Adrenal gland (tissue), 5 donors: ENCODE results near the gene SHISA5.

Experiments used
- POLR2A ChIP-seq, 2 donors: fragments of 450-650 bp; IDR thresholded peaks; one replicate each; pipeline ENCODE4 v1.6.1; 2017; ENCODE audit warnings: antibody characterized with exemption in 2 of 2, mild to moderate bottlenecking in 2 of 2, moderate library complexity in 1 of 2
- TF ChIP-seq, protein P1 (sequence below), 6 experiments: fragments of 450-650 bp in 4 of 6; fragments of 200-600 bp in 2 of 6; sonication (generic) in 1 of 6; IDR thresholded peaks; 1 replicate in 5 of 6; 2 replicates in 1 of 6; pipeline versions ENCODE4 v1.5.1 to v1.8.0; 2016 to 2021; ENCODE audit warnings: antibody characterized with exemption in 6 of 6, mild to moderate bottlenecking in 2 of 6, moderate library complexity in 1 of 6
- donor health status: DM: no; HTN: no; CAD: no.

GRCh38 chr3:48460517-48460902, 43.5 kb downstream of the SHISA5 start:
- TF ChIP-seq, protein P1, sequence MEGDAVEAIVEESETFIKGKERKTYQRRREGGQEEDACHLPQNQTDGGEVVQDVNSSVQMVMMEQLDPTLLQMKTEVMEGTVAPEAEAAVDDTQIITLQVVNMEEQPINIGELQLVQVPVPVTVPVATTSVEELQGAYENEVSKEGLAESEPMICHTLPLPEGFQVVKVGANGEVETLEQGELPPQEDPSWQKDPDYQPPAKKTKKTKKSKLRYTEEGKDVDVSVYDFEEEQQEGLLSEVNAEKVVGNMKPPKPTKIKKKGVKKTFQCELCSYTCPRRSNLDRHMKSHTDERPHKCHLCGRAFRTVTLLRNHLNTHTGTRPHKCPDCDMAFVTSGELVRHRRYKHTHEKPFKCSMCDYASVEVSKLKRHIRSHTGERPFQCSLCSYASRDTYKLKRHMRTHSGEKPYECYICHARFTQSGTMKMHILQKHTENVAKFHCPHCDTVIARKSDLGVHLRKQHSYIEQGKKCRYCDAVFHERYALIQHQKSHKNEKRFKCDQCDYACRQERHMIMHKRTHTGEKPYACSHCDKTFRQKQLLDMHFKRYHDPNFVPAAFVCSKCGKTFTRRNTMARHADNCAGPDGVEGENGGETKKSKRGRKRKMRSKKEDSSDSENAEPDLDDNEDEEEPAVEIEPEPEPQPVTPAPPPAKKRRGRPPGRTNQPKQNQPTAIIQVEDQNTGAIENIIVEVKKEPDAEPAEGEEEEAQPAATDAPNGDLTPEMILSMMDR (IDR thresholded peaks at IDR 0.05) = no peak
- TF ChIP-seq POLR2A (IDR thresholded peaks at IDR 0.05) = no peak
